ENCODE measurements around the gene ZNF682.

DNA sequence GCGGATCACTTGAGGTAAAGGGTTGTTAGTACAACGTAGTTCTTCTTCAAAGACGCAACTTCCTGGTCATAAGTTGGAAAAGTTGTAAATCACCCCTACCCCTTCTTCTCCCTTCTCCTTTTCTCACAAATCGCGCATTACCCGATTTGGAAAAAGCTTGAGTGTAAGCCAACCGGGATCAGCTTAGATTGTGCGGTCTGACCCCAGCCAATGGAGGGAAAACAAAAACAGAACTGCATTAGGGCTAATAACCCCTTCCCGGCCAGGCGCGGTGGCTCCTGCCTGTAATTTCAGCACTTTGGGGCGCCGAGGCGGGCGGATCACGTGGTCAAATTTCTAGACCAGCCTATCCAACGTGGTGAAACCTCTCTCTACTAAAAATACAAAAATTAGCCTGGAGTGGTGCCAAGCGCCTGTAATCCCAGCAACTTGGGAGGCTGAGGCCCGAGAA is 39.3 kb upstream of the ZNF682 start:
- TF ChIP-seq, protein P1, sequence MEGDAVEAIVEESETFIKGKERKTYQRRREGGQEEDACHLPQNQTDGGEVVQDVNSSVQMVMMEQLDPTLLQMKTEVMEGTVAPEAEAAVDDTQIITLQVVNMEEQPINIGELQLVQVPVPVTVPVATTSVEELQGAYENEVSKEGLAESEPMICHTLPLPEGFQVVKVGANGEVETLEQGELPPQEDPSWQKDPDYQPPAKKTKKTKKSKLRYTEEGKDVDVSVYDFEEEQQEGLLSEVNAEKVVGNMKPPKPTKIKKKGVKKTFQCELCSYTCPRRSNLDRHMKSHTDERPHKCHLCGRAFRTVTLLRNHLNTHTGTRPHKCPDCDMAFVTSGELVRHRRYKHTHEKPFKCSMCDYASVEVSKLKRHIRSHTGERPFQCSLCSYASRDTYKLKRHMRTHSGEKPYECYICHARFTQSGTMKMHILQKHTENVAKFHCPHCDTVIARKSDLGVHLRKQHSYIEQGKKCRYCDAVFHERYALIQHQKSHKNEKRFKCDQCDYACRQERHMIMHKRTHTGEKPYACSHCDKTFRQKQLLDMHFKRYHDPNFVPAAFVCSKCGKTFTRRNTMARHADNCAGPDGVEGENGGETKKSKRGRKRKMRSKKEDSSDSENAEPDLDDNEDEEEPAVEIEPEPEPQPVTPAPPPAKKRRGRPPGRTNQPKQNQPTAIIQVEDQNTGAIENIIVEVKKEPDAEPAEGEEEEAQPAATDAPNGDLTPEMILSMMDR (IDR thresholded peaks at IDR 0.05; ENCODE audit: low read depth, low read length, missing input control): no peak
- TF ChIP-seq, protein P2, sequence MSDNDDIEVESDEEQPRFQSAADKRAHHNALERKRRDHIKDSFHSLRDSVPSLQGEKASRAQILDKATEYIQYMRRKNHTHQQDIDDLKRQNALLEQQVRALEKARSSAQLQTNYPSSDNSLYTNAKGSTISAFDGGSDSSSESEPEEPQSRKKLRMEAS (IDR thresholded peaks at IDR 0.05): no peak
- TF ChIP-seq YY1 (IDR thresholded peaks at IDR 0.05): no peak
- no peak for TF ChIP-seq ZBTB33 (IDR thresholded peaks at IDR 0.05)
- no peak for TF ChIP-seq SP1 (IDR thresholded peaks at IDR 0.05)
- no peak for TF ChIP-seq TAF1 (conservative IDR thresholded peaks at IDR 0.05)

Data from liver (tissue), 3 donors.